ENCODE data around the gene SLX4IP. TPM values are rescaled to one million over a fixed set of nuclear protein-coding genes. Genes with fewer than 3 reads are reported as not detected.

The SLX4IP gene
- total and polyA plus RNA-seq, 2 donors (not counting 3 experiments of a cell fraction or from before 2014, with no cell fraction given): 1.9 to 4.5 TPM

DNA sequence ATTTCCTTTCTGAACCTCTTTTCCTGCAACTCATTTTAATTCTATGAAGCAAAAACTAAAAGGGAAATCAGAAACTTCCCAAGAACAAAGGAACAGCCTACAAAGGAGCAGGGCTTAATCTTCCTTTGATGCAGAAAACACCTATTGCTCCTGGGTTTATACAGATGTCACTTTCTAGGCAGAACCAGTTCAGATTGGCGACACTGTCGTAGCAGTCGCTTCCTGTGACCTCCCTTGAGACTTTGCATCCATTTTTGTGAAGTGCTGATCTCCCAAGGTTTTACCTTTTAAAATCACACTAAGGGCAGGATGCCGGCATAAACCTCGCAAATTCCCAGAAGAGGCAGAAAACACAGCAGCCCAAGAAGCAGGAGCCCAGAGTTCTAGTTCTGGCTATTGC lies 198.6 kb downstream of the SLX4IP start:
- Histone ChIP-seq H3K27me3 (ENCODE audit: control insufficient read depth in 2 of 2, insufficient read depth in 2 of 2, low read length in 2 of 2) (no peaks in the 10 kb centered on the region), H3K27ac (ENCODE audit: insufficient read depth, low read depth, low read length) (no peak overlapping the region), H4K20me1 (replicated peaks; ENCODE audit: control insufficient read depth, extremely low read depth, insufficient read depth, low read length) (no peaks in the 10 kb centered on the region), H2AFZ (ENCODE audit: low read depth, low read length) (no peak overlapping the region), H3K9me1 (replicated peaks; ENCODE audit: control insufficient read depth, extremely low read depth, insufficient read depth, low read length) (no peaks in the 10 kb centered on the region), H3K4me2 (ENCODE audit: insufficient read depth, low read length) (no peak overlapping the region), H3K4me3 (replicated peaks in 1 of 3; ENCODE audit: insufficient read depth in 1 of 3, low read depth in 1 of 3, low read length in 3 of 3) (no peak overlapping the region), H3K79me2 (ENCODE audit: control insufficient read depth, insufficient read depth, low read length) (no peaks in the 10 kb centered on the region), H3K4me1 (ENCODE audit: control insufficient read depth, extremely low read depth, insufficient read depth, low read length) (peaks cover 38% of the 10 kb centered on the region), H3K36me3 (ENCODE audit: control insufficient read depth in 2 of 2, extremely low read depth in 1 of 2, insufficient read depth in 2 of 2, low read length in 2 of 2) (no peaks in the 10 kb centered on the region), H3K9ac (replicated peaks; ENCODE audit: extremely low read depth, insufficient read depth, low read length) (no peak overlapping the region), H3K9me3 (replicated peaks; ENCODE audit: control insufficient read depth, insufficient read depth, low read length) (no peaks in the 10 kb centered on the region)
- CTCF ChIA-PET: no interaction called here
- dilution Hi-C loops (cut with MboI; ENCODE audit: extremely low pct_ligation_motif_present, low sequenced_read_pairs) (no loop called here), intact Hi-C loops (cut with micrococcal nuclease) (no loop called here)
- FAIRE-seq (no peak), DNase-seq (ENCODE audit: low read depth, low spot score) (no peak)
- no TSS peak for BruUV-seq (replicated peaks)
- no peak for TF ChIP-seq GATA2 (IDR thresholded peaks at IDR 0.05; ENCODE audit: insufficient read depth, insufficient read length, low read depth, low read length)
- POLR2A ChIA-PET: no interaction called here

DNA sequence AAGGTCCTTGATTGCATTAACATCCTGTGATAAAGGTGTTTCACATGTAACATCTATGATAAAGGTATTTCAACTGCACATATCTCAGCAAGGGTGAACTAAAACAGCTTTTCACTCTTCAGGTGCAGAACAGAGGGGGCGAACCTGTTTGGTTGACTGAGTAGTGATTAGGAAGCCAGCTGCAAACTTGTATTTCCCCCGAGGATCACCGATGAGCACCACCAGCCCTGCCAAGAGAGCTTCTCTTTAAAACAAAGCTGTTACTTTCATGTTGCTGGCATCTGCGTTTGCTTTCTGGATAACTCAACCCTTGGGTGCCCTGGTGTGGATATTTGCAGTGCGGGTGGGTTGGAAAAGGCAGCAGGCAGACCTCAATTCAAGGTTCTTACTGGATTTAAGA lies 199.1 kb downstream of the SLX4IP start:
- Histone ChIP-seq H3K9me3 (replicated peaks; ENCODE audit: control insufficient read depth, insufficient read depth, low read length) (no peaks in the 10 kb centered on the region), H2AFZ (ENCODE audit: low read depth, low read length) (no peak overlapping the region), H3K4me2 (ENCODE audit: insufficient read depth, low read length) (no peak overlapping the region), H3K9me1 (replicated peaks; ENCODE audit: control insufficient read depth, extremely low read depth, insufficient read depth, low read length) (no peaks in the 10 kb centered on the region), H3K9ac (replicated peaks; ENCODE audit: extremely low read depth, insufficient read depth, low read length) (no peak overlapping the region), H4K20me1 (replicated peaks; ENCODE audit: control insufficient read depth, extremely low read depth, insufficient read depth, low read length) (no peaks in the 10 kb centered on the region), H3K27ac (ENCODE audit: insufficient read depth, low read depth, low read length) (no peak overlapping the region), H3K4me3 (replicated peaks in 1 of 3; ENCODE audit: insufficient read depth in 1 of 3, low read depth in 1 of 3, low read length in 3 of 3) (no peak overlapping the region), H3K79me2 (ENCODE audit: control insufficient read depth, insufficient read depth, low read length) (no peaks in the 10 kb centered on the region), H3K27me3 (ENCODE audit: control insufficient read depth in 2 of 2, insufficient read depth in 2 of 2, low read length in 2 of 2) (no peaks in the 10 kb centered on the region), H3K4me1 (ENCODE audit: control insufficient read depth, extremely low read depth, insufficient read depth, low read length) (peaks cover 38% of the 10 kb centered on the region), H3K36me3 (ENCODE audit: control insufficient read depth in 2 of 2, extremely low read depth in 1 of 2, insufficient read depth in 2 of 2, low read length in 2 of 2) (peaks cover 0 to 1% of the 10 kb centered on the region in 2 experiments)
- ChIA-PET CTCF (no interaction called here), POLR2A (no interaction called here)
- no peak for DNase-seq (ENCODE audit: low read depth, low spot score)
- BruUV-seq (replicated peaks): no TSS peak
- intact Hi-C loops (cut with micrococcal nuclease): no loop called here
- no peak for FAIRE-seq
- dilution Hi-C loops (cut with MboI; ENCODE audit: extremely low pct_ligation_motif_present, low sequenced_read_pairs): no loop called here
- TF ChIP-seq POLR2A (IDR thresholded peaks at IDR 0.05; ENCODE audit: low read depth, low read length) (no peak), MYC (IDR thresholded peaks at IDR 0.05; ENCODE audit: low read depth, low read length) (no peak), JUN (IDR thresholded peaks at IDR 0.05; ENCODE audit: borderline replicate concordance, insufficient read depth, insufficient read length, low read depth) (no peak), POLR2AphosphoS5 (IDR thresholded peaks at IDR 0.05; ENCODE audit: insufficient read depth, low read depth, low read length) (no peak), EZH2 (IDR thresholded peaks at IDR 0.05; ENCODE audit: borderline replicate concordance, low read depth, low read length, severe bottlenecking) (no peak)
